GM12878 (cell line): ENCODE data around the gene DEK. TPM values are rescaled to one million over a fixed set of nuclear protein-coding genes. Genes with fewer than 3 reads are reported as not detected.

Experiments
- ATAC-seq: fragments of 200-7000 bp; cut with Tn5 transposase; 3 replicates; pipeline ENCODE4 v1.9.1; 2020; ENCODE audit warnings: mild to moderate bottlenecking, moderate library complexity
- BruUV-seq: library from RNA; stranded (reverse); fragments of 400-500 nt; replicated peaks from 2 replicates; lab custom pipeline; 2021; lab: Mats Ljungman, UMichigan
- CTCF ChIA-PET: fragments of 300-600 bp; sonication (Branson Sonifier 250); formaldehyde crosslinking; extraction: SDS; loops from one replicate; lab custom pipeline; 2021; ENCODE audit warnings: inconsistent platforms; lab: Yijun Ruan, JAX
- POLR2A ChIA-PET: fragments of 350-600 bp; formaldehyde crosslinking; extraction: SDS; loops from one replicate; lab custom pipeline; 2021; ENCODE audit warnings: inconsistent platforms; lab: Charles Lee
- RAD21 ChIA-PET: fragments of 300-600 bp; sonication (Branson Sonifier 250); formaldehyde crosslinking; loops from one replicate; lab custom pipeline; 2023; ENCODE audit warnings: antibody characterized with exemption; ENCODE audit not compliant: unreplicated experiment; lab: Charles Lee
- SMC1A ChIA-PET: fragments of 300-600 bp; sonication (Branson Sonifier 250); formaldehyde crosslinking; loops from one replicate; lab custom pipeline; 2023; ENCODE audit not compliant: unreplicated experiment, uncharacterized antibody; lab: Charles Lee
- DNase-seq: peaks from one replicate; pipeline ENCODE4 v3.0.0-alpha.2; 2011; ENCODE audit warnings: low read depth, low spot score
- FAIRE-seq: peaks from 3 replicates; lab custom pipeline; 2011; peaks lifted over from hg19 to GRCh38; lab: Jason Lieb, UNC
- H2AFZ ChIP-seq: 2 replicates; pipeline ENCODE4 v1.6.0; 2011; ENCODE audit warnings: low read depth, low read length, control low read depth; ENCODE audit not compliant: control insufficient read depth
- H3K27ac ChIP-seq: 2 replicates; pipeline ENCODE4 v1.5.1; 2011; ENCODE audit warnings: control low read depth; ENCODE audit not compliant: control insufficient read depth, insufficient read depth
- H3K27me3 ChIP-seq, 2 experiments: replicated peaks in 1 of 2; 2 replicates each; pipeline versions ENCODE4 v1.6.0 to v1.6.1; 2011; ENCODE audit warnings: low read length in 1 of 2; ENCODE audit not compliant: control insufficient read depth in 2 of 2, insufficient read depth in 2 of 2
- H3K36me3 ChIP-seq, 2 experiments: 2 replicates each; pipeline ENCODE4 v1.5.1; 2011; ENCODE audit warnings: low read length in 1 of 2; ENCODE audit not compliant: control insufficient read depth in 2 of 2, insufficient read depth in 2 of 2
- H3K4me1 ChIP-seq: 2 replicates; pipeline ENCODE4 v1.6.1; 2011; ENCODE audit warnings: mild to moderate bottlenecking, low read length, moderate library complexity, mixed read lengths; ENCODE audit not compliant: control insufficient read depth, insufficient read depth
- H3K4me2 ChIP-seq: 2 replicates; pipeline ENCODE4 v1.6.0; 2011; ENCODE audit warnings: control low read depth; ENCODE audit not compliant: control insufficient read depth, insufficient read depth
- H3K4me3 ChIP-seq: fragments of 200-600 bp; sonication (generic); 2 replicates; pipeline ENCODE4 v1.5.1; 2016
- H3K79me2 ChIP-seq: 2 replicates; pipeline ENCODE4 v1.6.0; 2011; ENCODE audit warnings: low read length; ENCODE audit not compliant: control insufficient read depth, insufficient read depth
- H3K9ac ChIP-seq: 2 replicates; pipeline ENCODE4 v1.8.0; 2011; ENCODE audit warnings: low read length, control low read depth, mixed read lengths; ENCODE audit not compliant: control insufficient read depth, insufficient read depth
- H3K9me3 ChIP-seq: replicated peaks from 3 replicates; pipeline ENCODE4 v1.5.1; 2011; ENCODE audit warnings: mild to moderate bottlenecking, low read length; ENCODE audit not compliant: control insufficient read depth, insufficient read depth
- H4K20me1 ChIP-seq: 2 replicates; pipeline ENCODE4 v1.6.0; 2011; ENCODE audit not compliant: control insufficient read depth, insufficient read depth
- BCLAF1 ChIP-seq: fragments of 450-650 bp; IDR thresholded peaks from 2 replicates; pipeline ENCODE4 v1.6.1; 2017; ENCODE audit warnings: antibody characterized with exemption, mild to moderate bottlenecking, moderate library complexity
- CEBPZ ChIP-seq: fragments of 150-350 bp; IDR thresholded peaks from 2 replicates; pipeline ENCODE4 v1.6.1; 2016; ENCODE audit warnings: low read depth, low read length
- CTCF ChIP-seq, 3 experiments: IDR thresholded peaks in 2 of 3; conservative IDR thresholded peaks in 1 of 3; 2 replicates each; pipeline ENCODE4 v1.5.1; 2011; ENCODE audit warnings: low read depth in 3 of 3, low read length in 3 of 3, mild to moderate bottlenecking in 3 of 3, control low read depth in 2 of 3, moderate library complexity in 2 of 3, inconsistent platforms in 1 of 3, mixed read lengths in 1 of 3; ENCODE audit not compliant: control insufficient read depth in 2 of 3, insufficient read depth in 1 of 3; ENCODE audit errors: extremely low read depth in 1 of 3
- IRF3 ChIP-seq: fragments of 450-650 bp; IDR thresholded peaks from 2 replicates; pipeline ENCODE4 v1.6.1; 2014; ENCODE audit warnings: mild to moderate bottlenecking
- JUND ChIP-seq: IDR thresholded peaks from 2 replicates; pipeline ENCODE4 v1.6.1; 2012; ENCODE audit warnings: low read depth, mild to moderate bottlenecking, low read length, improper control_type of control experiment, moderate library complexity
- NFYB ChIP-seq: IDR thresholded peaks from 2 replicates; pipeline ENCODE4 v1.6.1; 2011; ENCODE audit warnings: low read depth, mild to moderate bottlenecking, low read length, improper control_type of control experiment, moderate library complexity; ENCODE audit not compliant: insufficient read depth
- RELB ChIP-seq: fragments of 450-650 bp; IDR thresholded peaks from 2 replicates; pipeline ENCODE4 v1.6.1; 2017; ENCODE audit warnings: low read depth, mild to moderate bottlenecking, moderate library complexity
- SMAD1 ChIP-seq: fragments of 450-650 bp; IDR thresholded peaks from 2 replicates; pipeline ENCODE4 v1.6.1; 2018; ENCODE audit warnings: mild to moderate bottlenecking, low read depth; ENCODE audit not compliant: partially characterized antibody
- TAF1 ChIP-seq: IDR thresholded peaks from 2 replicates; pipeline ENCODE4 v1.6.1; 2011; ENCODE audit warnings: mild to moderate bottlenecking, low read depth, low read length, borderline replicate concordance
- USF1 ChIP-seq: IDR thresholded peaks from 2 replicates; pipeline ENCODE4 v1.6.1; 2011; ENCODE audit warnings: borderline replicate concordance, low read depth, mild to moderate bottlenecking, moderate library complexity, mixed read lengths, low read length; ENCODE audit not compliant: insufficient read depth; ENCODE audit errors: extremely low read length
- ZNF274 ChIP-seq: IDR thresholded peaks from one replicate; pipeline ENCODE4 v1.8.0; 2011; ENCODE audit not compliant: insufficient read length, insufficient read depth
- WGBS: methylation state at CpG from one replicate; pipeline ENCODE4 v1.1.6; 2016; ENCODE audit warnings: low lambda C conversion rate; ENCODE audit not compliant: insufficient replicate concordance, insufficient coverage; ENCODE audit errors: missing lambda C conversion rate; 5-methylcytosine and 5-hydroxymethylcytosine counted together
- in situ Hi-C: fragments of 300-500 bp; cut with MboI; formaldehyde crosslinking; loops from 9 replicates; pipeline ENCODE4 v1.14.3; 2018; ENCODE audit warnings: mixed read lengths
- intact Hi-C: fragments of 100-400 bp; cut with micrococcal nuclease; formaldehyde crosslinking; loops from one replicate; pipeline ENCODE4 v1.14.2; 2022; ENCODE audit not compliant: unreplicated experiment
- polyA plus RNA-seq, 11 experiments: library from polyadenylated mRNA; depleted of rRNA in 4 of 11; unstranded in 6 of 11; stranded (reverse) in 5 of 11; fragments of >200 nt; fragmentation: Nextera tagmentation in 4 of 11; fragmentation: Illumina TruSeq in 1 of 11; extraction: Ambion mirVana in 4 of 11; extraction: Trizol in 1 of 11; gene quantifications; 1 replicate in 1 of 11; 2 replicates in 10 of 11; pipeline versions ENCODE4 v1.2.1 to v1.2.3, GENCODE V29; 2011 to 2016; ENCODE audit warnings: inconsistent platforms in 2 of 11, missing spikeins in 2 of 11, low read depth in 1 of 11
- total RNA-seq, 4 experiments: library from RNA; depleted of rRNA in 3 of 4; stranded (reverse); fragments of >200 nt in 3 of 4; fragmentation: Illumina TruSeq in 1 of 4; extraction: Trizol in 1 of 4; gene quantifications; 2 replicates each; pipeline versions ENCODE4 v1.2.1 to v1.2.3, GENCODE V29; 2013 to 2021

The DEK gene
- total and polyA plus RNA-seq, 10 of the 15 experiments (the other 5 are each of a cell fraction or from before 2014, with no cell fraction given): 111 to 346 (median 196) TPM

- SMC1A ChIA-PET: no interaction called here
- POLR2A ChIA-PET: no interaction called here
- in situ Hi-C loops (no loop called here), intact Hi-C loops (no loop called here)
- Histone ChIP-seq H3K9me3 (no peaks in the 10 kb centered on the region), H3K9ac (no peak overlapping the region), H3K4me2 (no peak overlapping the region), H3K27ac (no peak overlapping the region), H3K79me2 (no peaks in the 10 kb centered on the region), H3K4me3 (no peak overlapping the region), H4K20me1 (no peaks in the 10 kb centered on the region), H2AFZ (no peak overlapping the region), H3K36me3 (no peaks in the 10 kb centered on the region), H3K27me3 (no peaks in the 10 kb centered on the region), H3K4me1 (no peaks in the 10 kb centered on the region)
- DNase-seq (no peak), FAIRE-seq (no peak), ATAC-seq (no peak)
- RAD21 ChIA-PET: no interaction called here
- CTCF ChIA-PET: no interaction called here
- no TSS peak for BruUV-seq
- 79% methylated on average over 4 of the region's 4 CpGs for WGBS
- TF ChIP-seq RELB: no peak
- TF ChIP-seq BCLAF1: no peak
- no peak for TF ChIP-seq CTCF (IDR thresholded peaks at IDR 0.05 in 2 of 3, conservative IDR thresholded peaks at IDR 0.05 in 1 of 3; ENCODE audit: control insufficient read depth in 2 of 3, extremely low read depth in 1 of 3, insufficient read depth in 1 of 3, low read depth in 3 of 3, low read length in 3 of 3)
- TF ChIP-seq ZNF274: no peak
- no peak for TF ChIP-seq CEBPZ
- no peak for TF ChIP-seq SMAD1
- TF ChIP-seq USF1: no peak
- no peak for TF ChIP-seq NFYB
- no peak for TF ChIP-seq TAF1
- no peak for TF ChIP-seq IRF3
- TF ChIP-seq JUND: no peak
Measured at GRCh38 chr6:18289283-18289682, 25.0 kb upstream of the DEK start.
